Spleen (tissue), 7 donors: Measurements from ENCODE around the gene PAX2.

Experiments
- POLR2AphosphoS5 ChIP-seq, 3 donors: sonication (generic); formaldehyde crosslinking; IDR thresholded peaks; one replicate each; pipeline ENCODE4 v1.5.1; 2017; ENCODE audit warnings: antibody characterized with exemption in 3 of 3
- TF ChIP-seq, protein P1 (sequence below), 11 experiments: fragments of 200-600 bp in 7 of 11; fragments of 450-650 bp in 4 of 11; sonication (generic) in 4 of 11; IDR thresholded peaks in 8 of 11; conservative IDR thresholded peaks in 3 of 11; 1 replicate in 7 of 11; 2 replicates in 4 of 11; pipeline versions ENCODE4 v1.4.0 to v1.8.0; 2016 to 2021; ENCODE audit warnings: antibody characterized with exemption in 11 of 11, inconsistent platforms in 4 of 11, mild to moderate bottlenecking in 1 of 11
- donor health status: DM: no; HTN: no; CAD: no; lungs with moderate emphysema.
- donor health status: DM: no; HTN: no; CAD: no.
- donor health status: DM: no; HTN: no; CAD: no.

DNA sequence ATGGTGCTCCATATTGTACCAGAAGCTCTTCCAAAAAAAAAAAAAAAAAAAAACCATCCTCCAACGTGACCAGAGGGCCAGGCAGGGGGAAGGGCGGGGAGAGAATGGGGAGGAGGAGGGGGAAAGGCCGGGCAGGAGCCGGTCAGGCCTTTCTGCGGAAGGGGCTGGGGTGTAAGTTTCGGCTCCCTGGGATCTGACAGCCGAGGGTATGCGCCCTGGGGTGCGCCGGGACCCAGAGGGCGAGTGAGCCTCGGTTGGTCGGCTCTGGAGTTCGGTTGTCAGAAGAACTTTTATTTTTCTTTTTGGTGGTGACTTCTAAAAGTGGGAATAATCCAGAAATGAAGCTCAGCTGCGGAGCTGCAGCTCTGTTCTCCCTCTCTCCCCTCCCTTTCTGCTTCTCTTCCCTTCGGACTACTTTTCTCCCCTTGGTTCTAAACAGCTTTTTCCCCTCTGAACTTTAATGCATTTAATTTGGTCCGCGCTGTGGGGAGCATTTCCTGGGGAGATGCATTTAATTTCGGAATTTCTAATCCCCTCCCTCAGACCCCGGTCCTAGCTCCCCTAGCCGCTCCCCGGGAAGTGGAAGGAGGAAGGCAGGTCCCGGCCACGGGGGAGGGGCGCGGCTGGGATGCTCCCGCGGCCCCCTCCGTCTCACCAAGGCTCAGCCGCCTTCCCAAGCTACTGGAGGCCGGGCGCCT is 3.9 kb upstream of the PAX2 start:
- TF ChIP-seq, protein P1, sequence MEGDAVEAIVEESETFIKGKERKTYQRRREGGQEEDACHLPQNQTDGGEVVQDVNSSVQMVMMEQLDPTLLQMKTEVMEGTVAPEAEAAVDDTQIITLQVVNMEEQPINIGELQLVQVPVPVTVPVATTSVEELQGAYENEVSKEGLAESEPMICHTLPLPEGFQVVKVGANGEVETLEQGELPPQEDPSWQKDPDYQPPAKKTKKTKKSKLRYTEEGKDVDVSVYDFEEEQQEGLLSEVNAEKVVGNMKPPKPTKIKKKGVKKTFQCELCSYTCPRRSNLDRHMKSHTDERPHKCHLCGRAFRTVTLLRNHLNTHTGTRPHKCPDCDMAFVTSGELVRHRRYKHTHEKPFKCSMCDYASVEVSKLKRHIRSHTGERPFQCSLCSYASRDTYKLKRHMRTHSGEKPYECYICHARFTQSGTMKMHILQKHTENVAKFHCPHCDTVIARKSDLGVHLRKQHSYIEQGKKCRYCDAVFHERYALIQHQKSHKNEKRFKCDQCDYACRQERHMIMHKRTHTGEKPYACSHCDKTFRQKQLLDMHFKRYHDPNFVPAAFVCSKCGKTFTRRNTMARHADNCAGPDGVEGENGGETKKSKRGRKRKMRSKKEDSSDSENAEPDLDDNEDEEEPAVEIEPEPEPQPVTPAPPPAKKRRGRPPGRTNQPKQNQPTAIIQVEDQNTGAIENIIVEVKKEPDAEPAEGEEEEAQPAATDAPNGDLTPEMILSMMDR (IDR thresholded peaks at IDR 0.05 in 8 of 11, conservative IDR thresholded peaks at IDR 0.05 in 3 of 11) = no peak
- no peak for TF ChIP-seq POLR2AphosphoS5 (IDR thresholded peaks at IDR 0.05)
